NT2/D1 (cell line): ENCODE results near the gene CD2AP.

Source experiments
- DNase-seq: peaks from one replicate; pipeline ENCODE4 v3.0.0-alpha.2; 2011; ENCODE audit warnings: low read depth, low spot score
- H3K27me3 ChIP-seq: 2 replicates; pipeline ENCODE4 v1.6.0; 2011; ENCODE audit warnings: mild to moderate bottlenecking; ENCODE audit not compliant: insufficient read length, insufficient read depth
- H3K36me3 ChIP-seq: 2 replicates; pipeline ENCODE4 v1.6.1; 2011; ENCODE audit warnings: mild to moderate bottlenecking, low read length, mixed read lengths; ENCODE audit not compliant: insufficient read depth, insufficient read length
- H3K4me1 ChIP-seq: 2 replicates; pipeline ENCODE4 v1.5.1; 2011; ENCODE audit not compliant: insufficient read depth, insufficient read length
- H3K4me3 ChIP-seq: 2 replicates; pipeline ENCODE4 v1.5.1; 2011; ENCODE audit warnings: low read depth; ENCODE audit not compliant: insufficient read length
- H3K9ac ChIP-seq: 2 replicates; pipeline ENCODE4 v1.6.0; 2011; ENCODE audit warnings: low read depth; ENCODE audit not compliant: insufficient read length
- H3K9me3 ChIP-seq: 2 replicates; pipeline ENCODE4 v1.5.1; 2011; ENCODE audit warnings: mild to moderate bottlenecking, low read length; ENCODE audit not compliant: insufficient read depth
- SUZ12 ChIP-seq: IDR thresholded peaks from 2 replicates; pipeline ENCODE4 v1.6.1; 2011; ENCODE audit not compliant: insufficient read length, insufficient read depth; ENCODE audit errors: extremely low read depth
- YY1 ChIP-seq: IDR thresholded peaks from 2 replicates; pipeline ENCODE4 v1.6.1; 2011; ENCODE audit not compliant: insufficient read length, insufficient read depth
- ZNF274 ChIP-seq: IDR thresholded peaks from 2 replicates; pipeline ENCODE4 v1.6.1; 2011; ENCODE audit warnings: mild to moderate bottlenecking, low read depth, low read length

The CD2AP gene

GRCh38 chr6:47477497-47478232 is at the start of gene CD2AP:
CD2AP (plus strand) TSS chr6:47477789; CDS start chr6:47478245, 456 bp downstream.
- Histone ChIP-seq H3K27me3 (no peaks in the 10 kb centered on the region), H3K9me3 (no peaks in the 10 kb centered on the region), H3K4me3 (peak within 1 kb of the TSS; percentile 79), H3K9ac (peak within 1 kb of the TSS; percentile 86), H3K36me3 (no peaks in the 10 kb centered on the region), H3K4me1 (no peaks in the 10 kb centered on the region)
- no peak for TF ChIP-seq YY1
- TF ChIP-seq ZNF274 = no peak
- peak; percentile 81 for DNase-seq

GRCh38 chr6:47428288-47428687 is 49.3 kb upstream of the CD2AP start:
- H3K4me1 ChIP-seq = peaks cover 5% of the 10 kb centered on the region
- H3K4me3 ChIP-seq = no peak overlapping the region
- H3K36me3 ChIP-seq = no peaks in the 10 kb centered on the region
- H3K9me3 ChIP-seq = peaks cover 42% of the 10 kb centered on the region
- no peak for DNase-seq
- TF ChIP-seq SUZ12 (no peak), YY1 (no peak), ZNF274 (no peak)
- H3K27me3 ChIP-seq = no peaks in the 10 kb centered on the region
- no peak overlapping the region for H3K9ac ChIP-seq

GRCh38 chr6:47428746-47429664 is 48.6 kb upstream of the CD2AP start:
- Histone ChIP-seq H3K36me3 (no peaks in the 10 kb centered on the region), H3K9ac (no peak overlapping the region), H3K27me3 (no peaks in the 10 kb centered on the region), H3K9me3 (peaks cover 42% of the 10 kb centered on the region), H3K4me3 (no peak overlapping the region), H3K4me1 (peaks cover 5% of the 10 kb centered on the region)
- TF ChIP-seq SUZ12 = no peak
- TF ChIP-seq YY1 = no peak
- no peak for TF ChIP-seq ZNF274
- DNase-seq = peak; percentile 84

GRCh38 chr6:47434372-47435253 is 43.0 kb upstream of the CD2AP start:
- H3K4me1 ChIP-seq = peaks cover 2% of the 10 kb centered on the region
- H3K9ac ChIP-seq = no peak overlapping the region
- peaks cover 24% of the 10 kb centered on the region; the same call in 1 of the 2 replicates for H3K9me3 ChIP-seq
- no peaks in the 10 kb centered on the region for H3K36me3 ChIP-seq
- TF ChIP-seq YY1 (no peak), SUZ12 (no peak), ZNF274 (no peak)
- no peaks in the 10 kb centered on the region for H3K27me3 ChIP-seq
- no peak for DNase-seq
- no peak overlapping the region for H3K4me3 ChIP-seq

- DNase-seq = no peak
- TF ChIP-seq SUZ12 = no peak
- TF ChIP-seq ZNF274 = no peak
- no peak for TF ChIP-seq YY1
- no peaks in the 10 kb centered on the region for H3K4me1 ChIP-seq
- no peak overlapping the region for H3K4me3 ChIP-seq
- H3K36me3 ChIP-seq = no peaks in the 10 kb centered on the region
- peaks cover 18% of the 10 kb centered on the region; the same call in 1 of the 2 replicates for H3K9me3 ChIP-seq
- no peaks in the 10 kb centered on the region for H3K27me3 ChIP-seq
- no peak overlapping the region for H3K9ac ChIP-seq
Measured at GRCh38 chr6:47435254-47435612, 42.4 kb upstream of the CD2AP start.

GRCh38 chr6:47437592-47437991 is 40.0 kb upstream of the CD2AP start:
- Histone ChIP-seq H3K4me3 (no peak overlapping the region), H3K9ac (no peak overlapping the region), H3K4me1 (no peaks in the 10 kb centered on the region), H3K9me3 (no peaks in the 10 kb centered on the region), H3K27me3 (no peaks in the 10 kb centered on the region), H3K36me3 (no peaks in the 10 kb centered on the region)
- TF ChIP-seq SUZ12 (no peak), YY1 (no peak), ZNF274 (no peak)
- DNase-seq = no peak
